22Rv1 (cell line): Measurements from ENCODE around the gene CFL1.
"Not testable (repeated sequence)": the region's sequence is repeated elsewhere in the genome, so short reads cannot be mapped to it uniquely, and the experiment has no call there.

Experiments
- ZFX ChIP-seq: fragments of 450-650 bp; IDR thresholded peaks from 2 replicates; pipeline ENCODE4 v1.6.1; 2017; ENCODE audit warnings: antibody characterized with exemption, borderline replicate concordance
- TF ChIP-seq, protein P1 (sequence below): fragments of 450-650 bp; IDR thresholded peaks from 2 replicates; pipeline ENCODE4 v1.5.1; 2017; ENCODE audit warnings: mild to moderate bottlenecking

DNA sequence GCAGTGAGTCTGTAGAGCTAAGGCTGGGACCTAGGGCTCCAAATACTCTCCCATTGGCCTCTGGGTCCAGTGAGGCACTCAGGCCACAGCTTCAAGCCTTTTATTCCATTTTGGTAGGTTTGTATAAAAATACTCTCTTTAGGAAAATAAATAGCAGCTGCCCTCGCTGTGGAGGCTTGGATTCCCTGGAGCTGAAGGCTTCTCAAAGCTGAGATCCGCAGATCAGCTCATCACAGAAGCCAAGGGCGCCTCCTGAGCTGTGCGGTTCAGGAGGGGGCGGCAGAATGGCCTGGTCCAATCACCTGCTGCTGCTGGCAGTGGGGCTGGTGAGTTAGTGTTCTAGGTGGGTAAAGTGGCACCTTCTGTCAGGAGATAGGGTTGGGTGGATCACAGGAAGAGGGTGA lies 34.2 kb upstream of the CFL1 start:
- TF ChIP-seq, protein P1, sequence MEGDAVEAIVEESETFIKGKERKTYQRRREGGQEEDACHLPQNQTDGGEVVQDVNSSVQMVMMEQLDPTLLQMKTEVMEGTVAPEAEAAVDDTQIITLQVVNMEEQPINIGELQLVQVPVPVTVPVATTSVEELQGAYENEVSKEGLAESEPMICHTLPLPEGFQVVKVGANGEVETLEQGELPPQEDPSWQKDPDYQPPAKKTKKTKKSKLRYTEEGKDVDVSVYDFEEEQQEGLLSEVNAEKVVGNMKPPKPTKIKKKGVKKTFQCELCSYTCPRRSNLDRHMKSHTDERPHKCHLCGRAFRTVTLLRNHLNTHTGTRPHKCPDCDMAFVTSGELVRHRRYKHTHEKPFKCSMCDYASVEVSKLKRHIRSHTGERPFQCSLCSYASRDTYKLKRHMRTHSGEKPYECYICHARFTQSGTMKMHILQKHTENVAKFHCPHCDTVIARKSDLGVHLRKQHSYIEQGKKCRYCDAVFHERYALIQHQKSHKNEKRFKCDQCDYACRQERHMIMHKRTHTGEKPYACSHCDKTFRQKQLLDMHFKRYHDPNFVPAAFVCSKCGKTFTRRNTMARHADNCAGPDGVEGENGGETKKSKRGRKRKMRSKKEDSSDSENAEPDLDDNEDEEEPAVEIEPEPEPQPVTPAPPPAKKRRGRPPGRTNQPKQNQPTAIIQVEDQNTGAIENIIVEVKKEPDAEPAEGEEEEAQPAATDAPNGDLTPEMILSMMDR = not testable (repeated sequence)
- not testable (repeated sequence) for TF ChIP-seq ZFX
